Measurements from ENCODE around the gene MASP1.

The MASP1 gene

DNA sequence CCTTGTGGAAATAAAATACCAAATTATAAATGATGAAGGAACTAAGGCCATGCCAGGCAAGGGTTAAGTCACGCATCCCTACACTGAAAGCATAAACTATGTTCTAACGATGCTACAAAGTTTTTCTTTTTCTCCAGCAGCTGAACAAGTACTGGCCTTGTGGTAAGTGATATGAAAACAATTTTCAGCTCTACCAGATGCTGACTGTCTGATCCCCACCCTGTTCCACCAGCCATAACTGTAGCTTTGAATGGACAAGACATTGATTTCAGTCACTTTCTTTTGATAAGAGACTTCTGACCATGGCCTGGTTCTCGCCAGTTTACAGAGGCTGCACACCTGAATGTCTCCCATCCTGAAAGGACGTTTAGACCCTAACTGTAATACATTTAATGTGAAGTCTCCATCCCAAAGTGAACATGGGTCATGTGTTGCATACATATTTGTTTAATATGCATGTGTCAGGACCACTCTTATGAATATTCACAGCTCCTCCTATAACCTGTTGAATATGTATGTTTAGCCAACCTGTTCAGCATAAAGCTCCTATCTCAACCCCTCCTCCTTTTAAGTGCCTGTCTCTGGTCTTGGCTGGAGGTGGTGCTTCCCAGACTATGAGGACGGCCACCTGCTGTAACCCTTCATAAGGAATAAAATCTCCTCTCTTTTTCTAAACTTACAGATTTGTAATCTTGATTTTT lies 33.4 kb downstream of the MASP1 start (continued):
- no peak for TF ChIP-seq TSHZ2 (CRISPR knock-in tag; IDR thresholded peaks at IDR 0.05)
- TF ChIP-seq, protein P1, sequence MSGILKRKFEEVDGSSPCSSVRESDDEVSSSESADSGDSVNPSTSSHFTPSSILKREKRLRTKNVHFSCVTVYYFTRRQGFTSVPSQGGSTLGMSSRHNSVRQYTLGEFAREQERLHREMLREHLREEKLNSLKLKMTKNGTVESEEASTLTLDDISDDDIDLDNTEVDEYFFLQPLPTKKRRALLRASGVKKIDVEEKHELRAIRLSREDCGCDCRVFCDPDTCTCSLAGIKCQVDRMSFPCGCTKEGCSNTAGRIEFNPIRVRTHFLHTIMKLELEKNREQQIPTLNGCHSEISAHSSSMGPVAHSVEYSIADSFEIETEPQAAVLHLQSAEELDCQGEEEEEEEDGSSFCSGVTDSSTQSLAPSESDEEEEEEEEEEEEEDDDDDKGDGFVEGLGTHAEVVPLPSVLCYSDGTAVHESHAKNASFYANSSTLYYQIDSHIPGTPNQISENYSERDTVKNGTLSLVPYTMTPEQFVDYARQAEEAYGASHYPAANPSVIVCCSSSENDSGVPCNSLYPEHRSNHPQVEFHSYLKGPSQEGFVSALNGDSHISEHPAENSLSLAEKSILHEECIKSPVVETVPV (CRISPR knock-in tag; IDR thresholded peaks at IDR 0.05), result no peak
- TF ChIP-seq PATZ1 (CRISPR knock-in tag; IDR thresholded peaks at IDR 0.05; ENCODE audit: borderline replicate concordance), result no peak
- TF ChIP-seq ZFP3 (CRISPR knock-in tag; IDR thresholded peaks at IDR 0.05), result no peak
- TF ChIP-seq CREB5 (CRISPR knock-in tag; IDR thresholded peaks at IDR 0.05; ENCODE audit: low read depth), result no peak

GRCh38 chr3:187257471-187257870 lies 34.1 kb downstream of the MASP1 start:
- ATAC-seq, result no peak
- TF ChIP-seq ZC3H10 (CRISPR knock-in tag; IDR thresholded peaks at IDR 0.05) (no peak), ISL1 (CRISPR knock-in tag; IDR thresholded peaks at IDR 0.05) (no peak), OSR1 (CRISPR knock-in tag; IDR thresholded peaks at IDR 0.05) (no peak), ZFP3 (CRISPR knock-in tag; IDR thresholded peaks at IDR 0.05) (no peak), ARNTL (CRISPR knock-in tag; IDR thresholded peaks at IDR 0.05; ENCODE audit: borderline replicate concordance, low read depth) (no peak)
- TF ChIP-seq, protein P2, sequence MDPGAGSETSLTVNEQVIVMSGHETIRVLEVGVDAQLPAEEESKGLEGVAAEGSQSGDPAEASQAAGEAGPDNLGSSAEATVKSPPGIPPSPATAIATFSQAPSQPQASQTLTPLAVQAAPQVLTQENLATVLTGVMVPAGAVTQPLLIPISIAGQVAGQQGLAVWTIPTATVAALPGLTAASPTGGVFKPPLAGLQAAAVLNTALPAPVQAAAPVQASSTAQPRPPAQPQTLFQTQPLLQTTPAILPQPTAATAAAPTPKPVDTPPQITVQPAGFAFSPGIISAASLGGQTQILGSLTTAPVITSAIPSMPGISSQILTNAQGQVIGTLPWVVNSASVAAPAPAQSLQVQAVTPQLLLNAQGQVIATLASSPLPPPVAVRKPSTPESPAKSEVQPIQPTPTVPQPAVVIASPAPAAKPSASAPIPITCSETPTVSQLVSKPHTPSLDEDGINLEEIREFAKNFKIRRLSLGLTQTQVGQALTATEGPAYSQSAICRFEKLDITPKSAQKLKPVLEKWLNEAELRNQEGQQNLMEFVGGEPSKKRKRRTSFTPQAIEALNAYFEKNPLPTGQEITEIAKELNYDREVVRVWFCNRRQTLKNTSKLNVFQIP (CRISPR knock-in tag; IDR thresholded peaks at IDR 0.05; ENCODE audit: borderline replicate concordance, low read depth), result no peak
- TF ChIP-seq, protein P1 (CRISPR knock-in tag; IDR thresholded peaks at IDR 0.05), result no peak

DNA sequence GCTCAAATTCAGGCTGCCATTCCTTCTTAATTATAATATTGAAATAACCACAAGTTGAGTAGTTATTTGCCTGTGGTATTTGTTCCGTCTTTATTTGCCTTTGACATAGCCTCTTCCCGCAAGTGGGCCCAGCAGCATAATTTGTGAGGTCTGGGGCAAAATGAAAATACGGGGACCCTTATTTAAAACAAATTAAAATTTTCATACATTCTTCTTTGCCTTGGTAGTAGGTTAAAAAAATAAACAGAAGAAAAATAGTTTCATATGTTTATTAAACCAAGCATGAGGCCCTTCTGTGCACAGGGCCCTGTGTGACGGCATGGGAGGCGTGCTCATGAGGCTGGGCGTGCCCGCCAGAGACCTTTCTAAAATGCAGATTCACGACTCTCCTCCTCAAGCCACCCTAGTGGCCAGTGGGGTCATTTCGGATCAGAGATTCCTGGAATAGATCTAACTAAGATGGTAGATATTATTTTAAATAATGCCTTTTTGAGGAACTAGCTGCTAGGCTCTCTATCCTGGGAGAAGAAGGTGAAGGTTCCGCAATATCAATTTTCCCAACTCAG lies 35.4 kb downstream of the MASP1 start:
- no peak for ATAC-seq

More for the DNA sequence above, 35.4 kb downstream of the MASP1 start:
- TF ChIP-seq CREB5 (CRISPR knock-in tag; IDR thresholded peaks at IDR 0.05; ENCODE audit: low read depth), result no peak
- TF ChIP-seq CSDC2 (CRISPR knock-in tag; IDR thresholded peaks at IDR 0.05), result no peak
- TF ChIP-seq OSR1 (CRISPR knock-in tag; IDR thresholded peaks at IDR 0.05), result no peak
- TF ChIP-seq, protein P1 (CRISPR knock-in tag; IDR thresholded peaks at IDR 0.05), result no peak
- no peak for TF ChIP-seq TOX (CRISPR knock-in tag; IDR thresholded peaks at IDR 0.05; ENCODE audit: borderline replicate concordance)

Data from SK-N-SH treated with all-trans-retinoic acid at 6 μM for 48 hours (cell line).